Measurements from ENCODE around the gene PRDX2.

PRDX2 gene

DNA sequence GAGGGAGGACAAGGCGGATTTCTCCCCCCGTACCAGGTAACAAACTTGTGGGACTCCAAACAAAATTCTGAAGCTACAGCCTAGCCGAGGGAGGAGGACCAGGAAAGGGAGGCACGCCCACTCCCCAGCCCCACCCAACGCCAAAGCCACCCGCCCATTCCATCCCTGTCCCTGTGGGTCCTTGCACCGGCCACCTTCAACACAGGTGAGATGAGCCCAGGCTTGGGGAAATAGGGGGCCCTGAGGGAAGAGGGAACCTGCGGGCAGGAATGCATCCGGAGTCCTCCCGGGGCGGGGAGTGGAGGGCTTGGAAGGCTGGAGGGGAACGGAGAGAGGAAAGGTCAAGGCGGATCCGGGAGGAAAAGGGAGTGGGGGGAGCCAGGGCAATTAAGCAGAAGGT, 50.0 kb downstream of the PRDX2 start, which contains the start of gene BEST2:
Gene BEST2 (plus strand): TSS at position 157 of the 400 bp plus-strand sequence. CDS start 802 bp downstream, outside the sequence.
- DNase-seq = no peak

DNA sequence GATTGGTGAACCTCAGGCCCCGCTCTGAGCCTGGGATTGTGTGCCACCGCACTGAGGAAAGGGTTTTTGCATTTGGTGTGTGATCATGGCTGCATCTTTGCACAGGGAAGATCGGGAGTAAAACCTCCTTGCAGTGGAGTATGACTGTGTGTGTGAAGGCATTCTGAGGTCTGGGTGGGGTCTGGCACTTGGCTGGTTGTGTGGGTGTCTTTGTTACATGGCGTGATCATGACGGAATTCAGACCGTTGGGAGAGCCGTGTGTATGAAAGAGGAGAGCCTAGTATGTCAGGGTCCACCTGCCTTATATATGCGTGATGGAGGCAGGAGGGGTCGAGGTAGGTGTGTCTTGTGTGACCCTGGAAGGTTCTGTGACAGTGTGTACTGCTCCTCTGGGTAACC, 50.7 kb downstream of the PRDX2 start:
- DNase-seq = no peak

DNA sequence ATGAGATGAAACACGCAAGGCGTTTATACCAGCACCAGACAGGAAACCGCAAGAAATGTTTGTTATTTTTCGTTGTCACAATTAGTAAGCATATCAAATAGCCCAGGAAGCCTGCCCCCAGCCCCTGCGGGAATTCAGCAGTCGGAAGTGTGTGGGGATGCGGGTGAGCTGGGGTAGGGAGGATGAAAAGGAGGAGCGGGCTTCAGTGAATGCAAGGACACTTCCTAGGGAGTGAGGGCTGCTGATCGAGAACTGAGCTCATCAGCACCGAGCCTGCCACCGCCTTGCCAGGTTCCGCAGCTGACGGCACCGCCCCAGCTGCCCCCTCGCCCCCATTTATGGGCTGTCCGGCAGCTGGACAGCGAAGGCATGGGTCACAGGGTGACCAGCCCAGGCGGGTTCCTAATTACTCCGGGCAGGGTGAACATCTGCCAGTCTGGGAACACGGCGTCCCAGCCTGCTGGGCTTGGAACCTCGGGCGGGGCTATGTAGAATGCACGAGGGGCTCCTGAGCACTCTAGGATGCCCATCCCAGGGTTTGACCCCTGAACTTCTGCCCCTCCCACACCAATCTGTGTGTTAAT, 51.6 kb downstream of the PRDX2 start:
- no peak for DNase-seq

DNA sequence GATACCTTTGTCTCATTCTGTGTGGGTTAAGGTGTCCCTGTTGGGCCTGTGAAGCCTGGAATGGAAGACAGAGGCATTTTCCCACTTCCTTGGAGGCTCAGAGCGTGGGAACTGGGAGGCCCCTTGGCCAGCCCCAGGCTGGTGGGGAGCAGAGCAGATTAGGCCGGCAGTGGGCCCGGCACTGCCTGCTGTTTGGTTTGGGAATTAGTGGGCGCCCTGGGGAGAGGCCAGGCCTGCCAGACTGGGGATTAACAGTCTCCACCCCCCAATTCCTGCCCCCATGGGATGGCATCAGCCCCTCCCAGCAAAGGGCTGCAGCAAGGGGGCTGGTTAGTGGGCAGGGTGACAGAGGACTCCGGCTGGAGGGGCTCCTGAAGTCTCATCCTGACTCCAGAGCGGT, 53.1 kb downstream of the PRDX2 start:
- peak in 1 of 2 experiments; percentile 47 for DNase-seq
